Duodenal mucosa (tissue), 2 donors: ENCODE measurements around the gene OR9I1.

Experiments
- H3K27ac ChIP-seq: one replicate; pipeline ENCODE4 v1.7.0; 2013; ENCODE audit warnings: low read depth, low read length
- H3K27me3 ChIP-seq, 2 donors: one replicate each; pipeline ENCODE4 v1.7.0; 2013; ENCODE audit warnings: low read length in 2 of 2, control low read depth in 1 of 2; ENCODE audit not compliant: insufficient read depth in 2 of 2, control insufficient read depth in 1 of 2
- H3K36me3 ChIP-seq, 2 donors: one replicate each; pipeline ENCODE4 v1.7.0; 2013; ENCODE audit warnings: low read length in 2 of 2, control low read depth in 1 of 2; ENCODE audit not compliant: insufficient read depth in 2 of 2, control insufficient read depth in 1 of 2
- H3K4me1 ChIP-seq, 2 donors: one replicate each; pipeline ENCODE4 v1.7.0; 2013; ENCODE audit warnings: low read length in 2 of 2, control low read depth in 1 of 2; ENCODE audit not compliant: insufficient read depth in 2 of 2, control insufficient read depth in 1 of 2
- H3K4me3 ChIP-seq, 2 donors: one replicate each; pipeline ENCODE4 v1.7.0; 2013; ENCODE audit warnings: low read length in 2 of 2, low read depth in 1 of 2
- H3K9ac ChIP-seq, 2 donors: one replicate each; pipeline ENCODE4 v1.7.0; 2013; ENCODE audit warnings: low read length in 2 of 2, low read depth in 1 of 2
- H3K9me3 ChIP-seq, 2 donors: one replicate each; pipeline ENCODE4 v1.7.0; 2013; ENCODE audit warnings: low read length in 2 of 2, control low read depth in 1 of 2; ENCODE audit not compliant: control insufficient read depth in 1 of 2

OR9I1 gene

GRCh38 chr11:58121096-58121495 lies 4.2 kb downstream of the OR9I1 start:
- H3K4me3 ChIP-seq: no peak overlapping the region
- no peaks in the 10 kb centered on the region for H3K27me3 ChIP-seq
- no peaks in the 10 kb centered on the region for H3K4me1 ChIP-seq
- H3K9ac ChIP-seq: no peak overlapping the region
- no peak overlapping the region for H3K27ac ChIP-seq
- no peaks in the 10 kb centered on the region for H3K36me3 ChIP-seq
- H3K9me3 ChIP-seq: no peaks in the 10 kb centered on the region

GRCh38 chr11:58097437-58097836 lies 27.9 kb downstream of the OR9I1 start:
- Histone ChIP-seq H3K4me1 (no peaks in the 10 kb centered on the region), H3K27me3 (no peaks in the 10 kb centered on the region), H3K27ac (no peak overlapping the region), H3K9ac (no peak overlapping the region), H3K36me3 (no peaks in the 10 kb centered on the region), H3K9me3 (no peaks in the 10 kb centered on the region), H3K4me3 (no peak overlapping the region)

- no peaks in the 10 kb centered on the region for H3K36me3 ChIP-seq
- H3K9me3 ChIP-seq: no peaks in the 10 kb centered on the region
- H3K9ac ChIP-seq: no peak overlapping the region
- H3K4me1 ChIP-seq: no peaks in the 10 kb centered on the region
- H3K27me3 ChIP-seq: no peaks in the 10 kb centered on the region
- no peak overlapping the region for H3K27ac ChIP-seq
- no peak overlapping the region for H3K4me3 ChIP-seq
Observed at GRCh38 chr11:58086528-58086927, 38.8 kb downstream of the OR9I1 start.

GRCh38 chr11:58075781-58076180 lies 49.5 kb downstream of the OR9I1 start:
- Histone ChIP-seq H3K36me3 (no peaks in the 10 kb centered on the region), H3K27ac (no peak overlapping the region), H3K27me3 (no peaks in the 10 kb centered on the region), H3K4me3 (no peak overlapping the region), H3K9ac (no peak overlapping the region), H3K9me3 (no peaks in the 10 kb centered on the region), H3K4me1 (no peaks in the 10 kb centered on the region)

- Histone ChIP-seq H3K36me3 (no peaks in the 10 kb centered on the region), H3K9ac (no peak overlapping the region), H3K9me3 (no peaks in the 10 kb centered on the region), H3K4me1 (no peaks in the 10 kb centered on the region), H3K27me3 (no peaks in the 10 kb centered on the region), H3K27ac (no peak overlapping the region), H3K4me3 (no peak overlapping the region)
Observed at GRCh38 chr11:58070585-58070984, 54.7 kb downstream of the OR9I1 start.

GRCh38 chr11:58068655-58069054 lies 56.7 kb downstream of the OR9I1 start:
- no peak overlapping the region for H3K9ac ChIP-seq
- H3K4me1 ChIP-seq: no peaks in the 10 kb centered on the region
- no peak overlapping the region for H3K4me3 ChIP-seq
- no peak overlapping the region for H3K27ac ChIP-seq
- no peaks in the 10 kb centered on the region for H3K36me3 ChIP-seq
- H3K27me3 ChIP-seq: no peaks in the 10 kb centered on the region
- H3K9me3 ChIP-seq: no peaks in the 10 kb centered on the region

- Histone ChIP-seq H3K9me3 (no peaks in the 10 kb centered on the region), H3K36me3 (no peaks in the 10 kb centered on the region), H3K27me3 (no peaks in the 10 kb centered on the region), H3K4me1 (no peaks in the 10 kb centered on the region), H3K9ac (no peak overlapping the region), H3K4me3 (no peak overlapping the region), H3K27ac (no peak overlapping the region)
Observed at GRCh38 chr11:58067685-58068084, 57.6 kb downstream of the OR9I1 start.
